ENCODE results near the gene SURF6.
A peak's percentile ranks its signal among the peaks of the same experiment; 100 is the strongest.

The SURF6 gene

DNA sequence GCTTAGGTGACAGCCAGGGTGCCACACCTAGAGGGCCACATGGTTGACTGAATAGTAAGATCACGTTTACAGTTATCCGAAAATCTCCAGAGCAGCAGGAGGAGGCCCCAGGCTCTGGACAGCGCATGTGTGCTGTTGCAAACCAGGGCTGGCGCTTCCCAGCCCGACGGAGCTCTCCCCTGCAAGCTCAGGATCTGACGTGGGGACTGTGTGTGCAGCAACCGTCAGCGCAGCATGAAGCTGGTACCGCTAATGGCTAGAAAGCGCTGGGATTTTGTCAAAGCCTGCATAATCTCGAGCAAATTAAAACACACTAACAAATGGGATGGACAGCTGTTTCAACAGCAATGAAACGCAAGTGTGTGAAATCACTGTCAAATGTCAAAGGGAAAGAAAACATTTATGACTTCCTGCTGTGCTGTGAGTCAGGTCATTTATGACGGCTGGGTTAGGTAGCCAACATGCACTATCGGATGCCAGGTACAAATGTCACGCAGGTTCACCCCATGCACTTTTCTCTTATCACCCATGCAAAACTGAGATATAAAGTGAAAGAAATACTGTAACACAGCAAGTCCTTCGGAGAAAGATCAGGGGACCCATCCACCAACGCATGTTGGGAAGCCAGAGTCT, 32.4 kb upstream of the SURF6 start:
- no peak for DNase-seq (ENCODE audit: low read depth, low spot score)

DNA sequence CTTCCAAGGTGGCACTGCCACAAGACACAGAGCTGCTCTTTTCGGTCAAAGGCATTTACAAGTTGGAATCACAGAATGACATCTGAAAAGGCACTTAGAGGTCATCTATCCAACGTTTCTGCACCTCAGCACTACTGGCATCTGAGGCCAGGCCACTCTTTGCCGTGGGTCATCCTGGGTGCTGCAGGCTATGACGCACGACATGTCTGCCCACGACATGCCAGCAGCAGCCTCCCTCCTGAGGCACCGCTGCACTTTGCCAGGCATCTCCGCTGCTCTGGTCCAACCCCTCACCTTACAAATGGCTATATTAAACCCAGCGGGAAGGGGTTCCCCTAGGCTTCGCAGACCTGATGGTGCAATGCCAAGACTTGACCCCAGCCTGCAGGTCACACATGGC, 31.8 kb upstream of the SURF6 start:
- no peak for DNase-seq (ENCODE audit: low read depth, low spot score)

DNA sequence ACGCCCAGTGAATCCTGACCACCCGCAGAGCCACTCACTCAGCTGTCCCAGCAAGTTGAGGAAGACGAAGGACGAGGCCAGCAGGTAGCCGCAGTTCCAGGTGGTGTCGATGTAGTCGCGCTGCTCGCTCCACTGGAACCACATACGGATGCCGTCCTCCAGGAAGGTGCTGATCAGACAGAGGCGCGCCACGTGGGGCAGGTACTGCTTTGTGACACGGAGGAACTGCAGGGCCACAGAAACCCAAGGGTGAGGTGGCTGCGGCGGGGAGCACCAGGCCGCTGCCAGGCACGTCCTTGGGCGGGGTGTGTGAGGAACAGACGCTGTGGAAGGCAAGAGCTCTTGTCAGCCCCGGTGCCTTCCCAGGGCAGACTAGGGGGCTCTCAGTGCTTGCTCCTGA, 31.2 kb upstream of the SURF6 start:
- no peak for DNase-seq (ENCODE audit: low read depth, low spot score)

DNA sequence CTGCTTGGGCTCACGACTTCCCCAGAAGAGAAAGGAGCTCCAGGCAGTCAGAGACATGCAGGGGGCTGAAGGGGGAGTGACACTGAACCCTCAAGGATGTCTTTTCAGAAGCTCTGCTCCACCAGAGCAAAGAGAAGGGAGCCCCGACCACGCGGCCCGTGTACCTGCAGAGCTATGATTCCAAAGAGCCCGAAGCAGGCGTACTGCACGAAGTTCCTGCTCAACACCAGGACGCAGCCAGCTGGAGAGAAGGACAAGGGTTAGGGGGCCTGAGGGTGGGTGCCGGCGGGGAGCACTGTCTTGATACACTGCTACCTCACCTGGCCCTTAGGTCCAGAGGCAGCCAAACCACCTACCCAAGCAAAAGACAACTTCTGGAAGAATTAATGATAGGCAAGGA, 30.4 kb upstream of the SURF6 start:
- DNase-seq (ENCODE audit: low read depth, low spot score) = no peak

DNA sequence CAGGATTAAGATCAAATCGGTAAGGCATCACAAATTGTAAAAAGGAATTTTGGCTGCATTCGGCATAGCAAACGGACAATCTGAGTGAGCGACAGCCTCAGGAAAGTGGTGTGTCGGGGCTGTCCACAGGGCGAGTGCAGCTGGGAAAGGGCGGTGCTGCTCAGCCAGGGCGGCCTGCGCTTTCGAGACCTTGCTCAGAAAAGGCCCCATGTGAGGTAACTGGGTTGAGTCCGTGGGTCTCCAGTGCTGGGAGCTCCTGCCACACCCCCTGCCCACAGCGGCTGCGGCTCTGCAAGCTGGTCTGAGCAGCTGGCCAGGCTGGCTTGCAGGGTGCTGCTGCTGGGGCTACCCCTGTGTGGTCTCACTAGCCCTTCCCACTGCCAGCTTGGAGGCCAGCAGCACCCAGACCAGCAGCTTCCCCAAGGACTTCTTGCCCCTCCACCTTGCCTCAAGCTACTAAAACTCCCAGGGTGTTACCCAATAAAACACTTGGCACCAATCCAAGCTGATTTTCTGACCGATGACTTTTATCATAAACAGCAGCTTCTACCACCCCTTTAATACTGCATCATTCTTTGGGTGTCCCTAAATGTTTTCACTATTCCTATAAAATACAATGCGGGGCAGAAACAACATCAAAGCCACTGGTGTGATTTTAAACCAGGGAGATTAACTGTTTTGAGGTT, 26.5 kb upstream of the SURF6 start:
- no peak for DNase-seq (ENCODE audit: low read depth, low spot score)

DNA sequence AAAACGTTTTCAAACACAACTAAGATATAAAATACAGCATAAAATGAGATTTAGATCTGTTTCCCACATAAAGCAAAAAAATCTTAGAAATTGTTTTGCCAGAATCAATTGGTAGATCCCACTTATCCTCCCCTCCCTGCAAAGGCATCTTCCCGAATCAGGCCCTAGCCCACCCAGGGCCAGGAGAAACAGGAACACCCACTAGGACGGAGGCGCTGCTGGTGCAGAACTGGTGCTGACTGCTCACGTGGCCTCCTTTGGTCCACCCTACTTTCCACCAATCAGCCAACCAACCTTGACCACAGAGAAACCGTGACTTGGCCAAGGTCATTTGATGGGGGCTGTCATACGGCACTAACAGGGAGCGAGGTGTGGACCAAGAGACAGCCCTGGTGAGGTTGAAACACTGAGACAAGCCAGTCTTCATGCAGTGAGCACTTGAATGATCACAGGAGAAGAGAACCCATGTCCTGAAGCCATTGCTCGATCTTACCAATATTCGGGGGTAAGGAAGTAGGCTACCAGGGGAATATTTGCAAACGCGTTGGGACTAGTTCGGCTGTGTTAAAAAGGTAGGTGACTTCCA, 25.6 kb upstream of the SURF6 start:
- DNase-seq (ENCODE audit: low read depth, low spot score) = no peak

DNA sequence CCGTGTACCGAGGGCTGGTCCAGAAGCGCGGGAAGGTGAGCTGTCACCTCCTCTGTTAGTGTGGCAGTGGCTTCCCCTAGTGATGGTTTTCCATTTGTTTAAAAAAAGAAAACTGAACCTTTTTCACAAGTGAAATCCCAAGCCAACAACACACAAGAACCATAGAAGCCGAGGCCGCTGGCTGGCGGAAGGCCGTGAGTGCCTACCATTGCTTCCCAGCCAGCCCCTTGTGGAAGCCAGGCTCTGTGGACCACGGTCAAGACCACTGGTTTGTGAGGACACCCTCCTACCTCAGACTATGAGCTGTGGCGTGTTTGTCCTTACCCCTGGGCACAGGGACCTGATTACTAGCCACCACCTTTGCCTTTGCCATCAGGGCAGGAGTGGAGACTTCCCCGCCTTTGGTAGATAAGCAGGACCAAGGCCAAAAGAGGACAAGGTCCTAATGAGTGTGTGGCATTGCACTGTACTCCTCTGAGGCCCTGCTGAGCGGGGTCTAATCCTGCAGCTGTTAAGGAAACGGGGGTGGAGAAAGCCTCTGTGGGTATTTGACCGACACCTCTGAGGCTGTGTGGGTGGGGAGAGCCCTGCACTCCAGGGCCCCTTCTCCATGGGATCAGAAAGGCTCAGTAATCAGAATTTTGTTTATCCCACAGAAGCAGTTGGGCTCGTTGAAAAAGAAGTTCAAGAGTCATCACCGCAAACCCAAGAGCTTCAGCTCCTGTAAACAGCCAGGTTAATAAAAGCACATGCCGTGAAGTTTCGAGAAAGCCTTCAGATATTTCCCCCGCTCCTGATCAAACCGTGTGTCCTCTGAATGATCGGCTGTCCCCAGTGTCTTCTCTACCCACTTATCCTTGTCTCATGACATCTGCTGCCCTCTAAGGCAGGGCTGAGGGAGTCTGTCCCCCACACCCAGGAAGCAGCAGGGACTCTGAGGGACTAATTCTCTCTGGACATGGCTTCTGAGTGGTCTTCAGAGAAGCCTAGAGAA, 24.7 kb upstream of the SURF6 start:
- DNase-seq (ENCODE audit: low read depth, low spot score) = no peak

DNA sequence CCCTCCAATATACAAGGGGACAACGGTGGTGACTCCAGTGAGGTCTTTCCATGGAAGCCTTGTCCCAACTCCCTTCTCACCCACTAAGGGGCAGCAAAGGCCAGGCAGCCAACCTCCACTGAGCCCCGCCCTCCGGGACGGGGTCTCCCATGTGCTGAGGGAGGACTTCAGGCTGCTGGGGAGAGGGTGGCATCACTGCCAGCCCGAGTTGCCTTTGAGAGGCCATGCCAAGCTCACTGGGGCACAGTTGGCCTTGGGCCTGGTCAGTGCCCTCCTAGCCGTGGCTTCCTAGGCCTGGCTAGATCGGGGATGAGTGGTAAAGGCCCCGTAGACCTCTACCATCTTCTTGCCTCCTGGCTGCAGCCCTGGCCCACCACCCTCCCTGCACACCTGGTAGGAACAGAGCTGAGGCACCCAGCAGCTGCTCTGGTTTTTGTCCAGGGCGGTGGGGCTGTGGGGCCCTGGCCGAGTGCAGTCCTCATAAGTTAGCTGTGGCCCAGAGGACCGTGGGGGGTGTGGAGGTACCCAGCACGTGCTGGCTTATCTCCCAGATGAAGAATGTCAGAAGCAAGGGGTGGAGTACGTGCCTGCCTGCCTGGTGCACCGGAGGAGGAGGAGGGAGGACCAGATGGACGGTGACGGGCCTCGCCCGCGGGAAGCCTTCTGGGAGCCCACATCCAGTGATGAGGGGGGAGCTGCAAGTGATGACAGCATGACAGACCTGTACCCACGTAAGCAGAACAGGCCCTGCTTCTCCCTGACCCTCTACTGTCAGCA, 23.6 kb upstream of the SURF6 start:
- peak; percentile 64 for DNase-seq (ENCODE audit: low read depth, low spot score)

DNA sequence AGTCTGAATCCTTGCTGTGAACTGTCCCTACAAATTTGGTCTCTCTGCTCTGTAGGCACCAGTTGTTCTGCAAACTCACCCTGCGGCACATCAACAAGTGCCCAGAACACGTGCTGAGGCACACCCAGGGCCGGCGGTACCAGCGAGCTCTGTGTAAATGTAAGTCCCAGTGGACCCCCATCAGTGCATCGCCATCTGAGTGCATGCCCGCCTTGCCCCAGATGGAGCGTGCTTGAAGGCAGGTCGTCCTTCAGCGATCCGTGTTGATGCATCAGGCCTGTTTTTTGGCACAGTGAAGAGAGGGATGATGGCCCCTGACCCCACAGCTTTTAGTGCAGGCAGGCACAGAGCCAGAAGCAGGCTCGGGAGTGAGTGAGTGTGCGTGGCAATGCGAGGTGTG, 21.7 kb upstream of the SURF6 start:
- DNase-seq (ENCODE audit: low read depth, low spot score) = no peak

DNA sequence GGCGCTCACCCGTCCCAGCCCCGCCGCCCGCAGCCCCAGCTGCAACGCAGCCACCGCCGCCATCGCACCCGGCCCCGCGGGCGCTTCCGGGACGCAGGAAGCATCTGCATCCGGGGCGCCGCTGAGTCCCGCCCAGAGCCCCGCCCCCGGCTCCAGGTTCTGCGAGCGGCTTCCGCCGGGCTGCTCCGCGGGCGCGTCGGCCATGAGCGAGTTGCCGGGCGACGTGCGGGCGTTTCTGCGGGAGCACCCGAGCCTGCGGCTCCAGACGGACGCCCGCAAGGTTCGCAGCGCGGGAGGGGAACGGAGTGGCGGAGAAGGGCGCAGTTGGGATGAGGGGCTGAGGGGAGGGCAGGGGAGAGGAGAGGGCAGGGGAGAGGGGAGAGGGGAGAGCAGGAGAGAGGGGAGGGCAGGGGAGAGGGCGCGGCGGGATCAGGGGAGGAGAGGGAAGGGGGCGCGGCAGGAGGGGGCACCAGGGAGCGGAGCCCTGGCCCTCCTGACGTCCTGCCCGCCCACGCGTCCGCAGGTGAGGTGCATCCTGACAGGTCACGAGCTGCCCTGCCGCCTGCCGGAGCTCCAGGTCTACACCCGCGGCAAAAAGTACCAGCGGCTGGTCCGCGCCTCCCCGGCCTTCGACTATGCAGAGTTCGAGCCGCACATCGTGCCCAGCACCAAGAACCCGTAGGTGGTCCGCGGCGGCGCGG, 20.6 kb upstream of the SURF6 start, which contains the start of the genes SURF1 and SURF2:
SURF1 (minus strand) TSS at position 97 of the 701 bp plus-strand sequence; CDS start at position 63, 34 bp downstream.
SURF2 (plus strand) TSS at position 160 of the 701 bp plus-strand sequence; CDS start at position 203, 43 bp downstream.
- DNase-seq (ENCODE audit: low read depth, low spot score) = peak; percentile 80

DNA sequence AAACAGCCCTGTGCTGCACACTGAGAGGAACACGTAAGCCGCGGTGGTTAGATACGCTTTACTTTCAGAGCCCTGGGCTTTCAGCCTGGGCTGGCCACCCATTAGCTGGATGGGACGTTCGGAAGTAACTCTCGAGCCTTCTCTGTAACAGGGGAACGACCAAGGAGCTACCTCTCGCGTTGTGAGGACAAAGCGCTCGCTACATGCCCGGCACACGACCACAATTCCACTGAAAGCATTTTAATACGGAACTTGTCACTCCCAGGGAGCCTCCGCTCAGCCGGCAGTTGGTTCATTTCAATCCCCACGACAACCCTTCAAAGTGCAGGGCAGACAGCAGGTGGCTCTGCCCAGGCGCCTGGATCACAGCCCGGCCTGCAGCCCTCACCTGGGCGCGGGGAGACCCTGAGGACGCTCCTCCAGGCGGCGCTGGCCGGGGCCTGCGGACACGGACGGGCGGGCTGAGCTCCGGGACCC, 19.9 kb upstream of the SURF6 start:
- peak; percentile 35 for DNase-seq (ENCODE audit: low read depth, low spot score)

DNA sequence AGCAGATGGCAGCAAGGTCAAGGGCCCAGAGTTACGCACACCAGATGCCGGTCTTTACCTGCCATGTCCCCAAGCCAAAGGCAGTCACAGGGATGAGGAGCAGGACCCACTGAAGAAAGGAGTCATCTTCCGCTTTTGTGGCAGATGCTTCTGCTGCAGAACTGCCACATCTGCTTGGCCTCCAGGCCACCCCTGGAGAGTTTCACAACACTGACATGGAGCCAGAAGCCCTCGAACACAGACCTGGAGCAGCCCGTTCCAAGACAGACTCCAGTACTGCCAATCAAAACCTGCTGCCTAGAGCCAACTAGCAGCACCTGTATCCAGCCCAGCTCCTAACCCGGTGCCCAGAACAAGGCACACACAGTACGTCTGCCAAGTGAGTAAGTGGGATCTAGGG, 18.8 kb upstream of the SURF6 start:
- peak; percentile 19 for DNase-seq (ENCODE audit: low read depth, low spot score)

DNA sequence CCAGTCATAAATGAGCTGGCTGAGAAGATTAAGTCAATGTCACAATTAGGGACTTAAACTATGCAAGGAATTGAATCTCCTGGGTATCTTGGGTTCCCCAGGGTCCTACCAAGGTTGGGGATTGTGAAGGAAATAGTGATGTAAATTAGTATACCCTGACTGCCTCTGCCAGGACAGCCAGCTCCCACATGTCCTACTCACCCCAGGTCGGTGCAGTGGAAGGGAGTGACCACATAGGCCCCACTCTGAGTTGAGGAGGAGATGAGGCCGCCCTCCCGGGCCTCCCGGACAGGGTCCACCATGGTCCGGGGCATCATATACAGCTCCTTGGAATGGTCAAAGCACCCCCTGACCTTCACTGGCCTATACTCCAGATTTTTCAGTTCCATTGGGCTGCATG, 17.6 kb upstream of the SURF6 start:
- DNase-seq (ENCODE audit: low read depth, low spot score) = no peak

DNA sequence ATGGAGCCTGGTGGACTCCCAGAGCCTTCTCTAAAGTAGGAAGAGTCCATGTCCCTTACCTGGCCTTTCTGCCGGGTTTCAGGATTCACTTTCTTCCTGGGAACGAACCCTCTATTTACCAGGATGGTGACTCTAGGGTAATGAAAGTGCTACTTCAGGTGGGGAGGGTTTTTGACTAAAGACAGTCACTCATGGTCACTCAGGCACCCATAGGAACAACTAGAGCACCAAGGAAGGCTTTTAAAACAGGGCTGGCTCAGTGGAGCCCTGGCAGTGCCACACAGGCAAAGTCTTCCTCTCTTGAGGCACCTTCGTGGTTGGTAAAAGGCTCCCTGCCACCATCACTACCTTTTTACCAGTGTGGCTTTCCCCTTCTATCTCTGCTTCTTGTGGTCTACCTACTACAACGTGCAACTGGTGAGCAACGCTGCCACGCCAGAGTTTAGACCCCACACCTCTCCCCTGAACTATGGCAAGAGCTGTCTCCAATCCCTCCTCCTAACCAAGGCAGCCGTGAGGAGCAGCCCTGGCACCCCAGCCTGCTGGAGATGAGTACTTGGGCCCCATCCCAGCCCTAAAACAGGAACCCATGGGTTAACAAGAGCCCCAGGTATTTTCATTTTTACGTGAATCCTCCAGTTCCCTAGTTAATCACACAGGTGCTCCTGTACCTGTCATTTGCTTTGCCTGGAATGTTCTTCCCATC, 16.8 kb upstream of the SURF6 start:
- DNase-seq (ENCODE audit: low read depth, low spot score) = no peak

DNA sequence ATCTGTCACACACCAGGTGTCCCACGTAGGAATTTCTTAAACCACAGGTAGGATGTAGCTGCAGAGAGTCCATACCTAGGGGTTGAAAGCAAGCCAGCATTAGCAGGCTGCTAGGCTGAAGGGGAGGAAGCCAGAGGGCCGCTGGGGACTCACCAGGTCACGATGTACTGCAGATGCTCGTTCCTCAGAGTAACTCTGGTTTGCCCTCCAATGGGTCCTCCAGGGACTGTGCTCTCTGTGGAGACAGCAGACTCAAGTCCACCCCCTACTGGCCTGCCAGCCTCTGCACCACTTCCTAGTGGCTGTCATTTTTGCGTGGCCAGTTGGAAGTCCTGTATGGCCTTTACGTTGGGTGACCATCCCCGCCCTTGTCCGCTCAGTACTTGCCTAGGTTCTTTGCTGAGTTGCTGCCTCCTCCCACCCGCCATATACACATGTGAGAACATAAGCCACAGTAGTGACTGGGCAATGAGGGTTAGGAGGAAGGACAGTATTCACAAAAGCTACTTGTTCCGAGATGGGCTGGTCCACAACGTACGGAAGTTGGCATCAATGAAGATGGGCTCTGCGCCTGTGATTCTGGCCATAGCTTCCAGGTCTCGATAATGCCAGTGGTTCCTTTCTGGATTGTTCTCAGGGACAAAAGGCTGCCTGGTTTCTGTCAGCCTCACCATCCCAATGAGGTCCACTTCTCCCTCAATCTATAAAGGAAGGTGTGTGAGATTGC, 16.1 kb upstream of the SURF6 start:
- DNase-seq (ENCODE audit: low read depth, low spot score) = peak; percentile 87

DNA sequence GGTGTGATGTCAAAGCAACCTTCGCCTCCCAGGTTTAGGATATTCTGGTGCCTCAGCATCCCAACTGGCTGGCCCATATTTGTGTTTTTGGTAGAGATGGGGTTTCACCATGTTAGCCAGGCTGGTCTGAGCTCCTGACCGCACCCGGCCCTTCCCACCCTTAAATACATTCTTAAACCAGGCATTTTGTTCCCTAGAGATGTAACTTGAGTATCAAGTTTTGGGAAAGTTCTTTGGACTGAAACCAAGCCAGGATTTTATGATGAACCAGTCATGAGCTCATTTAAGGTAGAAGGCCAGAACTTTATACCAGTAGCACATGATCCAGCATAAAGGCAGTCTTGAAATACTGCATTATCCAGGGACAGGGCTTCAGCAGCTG, 15.5 kb upstream of the SURF6 start:
- no peak for DNase-seq (ENCODE audit: low read depth, low spot score)

DNA sequence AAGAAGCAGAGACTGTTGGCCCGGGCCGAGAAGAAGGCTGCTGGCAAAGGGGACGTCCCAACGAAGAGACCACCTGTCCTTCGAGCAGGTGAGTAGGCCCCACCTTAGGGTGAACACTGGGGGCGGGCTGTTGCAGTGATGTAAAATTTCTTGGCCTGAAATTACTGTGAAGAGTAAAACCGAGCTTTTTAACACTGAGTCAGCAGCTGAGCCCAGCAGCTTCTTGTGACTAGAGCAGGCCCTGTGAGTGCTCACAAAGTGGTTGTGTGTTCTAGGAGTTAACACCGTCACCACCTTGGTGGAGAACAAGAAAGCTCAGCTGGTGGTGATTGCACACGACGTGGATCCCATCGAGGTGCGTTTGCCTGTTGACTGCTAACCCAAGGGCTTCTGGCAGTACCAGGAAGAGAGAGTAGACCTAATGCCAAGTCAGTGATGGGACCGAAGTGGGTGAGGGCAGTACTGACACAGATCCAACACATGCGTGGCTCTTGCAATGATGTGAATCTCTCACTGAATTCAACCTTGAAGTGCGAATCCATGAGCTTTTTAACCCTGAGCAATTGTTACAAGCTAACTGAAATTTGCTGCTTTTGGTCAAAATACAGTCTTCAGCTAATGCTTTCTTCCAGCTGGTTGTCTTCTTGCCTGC, 14.1 kb upstream of the SURF6 start:
- DNase-seq (ENCODE audit: low read depth, low spot score) = no peak

All from ELF-1 (cell line).